ENCODE data around the gene RELL1.
"Not testable (repeated sequence)": the region's sequence is repeated elsewhere in the genome, so short reads cannot be mapped to it uniquely, and the experiment has no call there.

The RELL1 gene

DNA sequence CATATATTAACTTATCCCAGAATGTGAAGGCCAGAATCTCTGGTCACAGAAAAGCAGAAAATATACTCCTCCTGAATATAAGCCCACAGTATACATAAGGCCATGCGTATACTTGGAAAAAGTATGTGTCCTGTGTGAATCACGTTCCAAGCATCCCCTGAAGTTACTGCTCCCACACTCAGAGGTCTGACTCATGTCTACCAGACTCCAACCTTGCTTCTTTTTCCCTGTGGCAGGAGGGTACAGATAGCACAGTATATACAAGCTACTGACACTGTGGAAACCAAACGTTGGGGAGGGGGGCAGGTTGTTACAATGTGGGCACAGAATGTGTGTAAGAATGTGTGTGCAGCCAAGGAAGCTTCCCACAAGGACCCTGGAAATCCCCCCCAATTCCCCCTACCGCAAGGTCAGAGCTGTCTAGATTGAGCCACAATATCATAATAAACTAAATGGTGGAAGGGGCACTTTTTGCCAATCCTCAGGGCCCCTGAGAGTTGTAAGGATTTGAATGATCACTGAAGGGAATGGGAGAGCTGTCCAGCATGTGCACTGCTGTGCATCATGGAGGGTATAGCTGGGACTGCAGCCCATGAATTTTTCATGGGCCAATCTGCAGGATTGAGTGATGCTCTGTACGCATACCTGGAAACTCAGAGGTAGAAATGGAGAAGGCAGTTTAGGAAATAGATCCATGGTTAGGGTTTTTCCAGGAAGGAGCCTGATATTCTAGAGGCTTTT, 7.4 kb upstream of the RELL1 start:
- in situ Hi-C loops (cut with MboI; ENCODE audit: low sequenced_read_pairs), result no loop called here

DNA sequence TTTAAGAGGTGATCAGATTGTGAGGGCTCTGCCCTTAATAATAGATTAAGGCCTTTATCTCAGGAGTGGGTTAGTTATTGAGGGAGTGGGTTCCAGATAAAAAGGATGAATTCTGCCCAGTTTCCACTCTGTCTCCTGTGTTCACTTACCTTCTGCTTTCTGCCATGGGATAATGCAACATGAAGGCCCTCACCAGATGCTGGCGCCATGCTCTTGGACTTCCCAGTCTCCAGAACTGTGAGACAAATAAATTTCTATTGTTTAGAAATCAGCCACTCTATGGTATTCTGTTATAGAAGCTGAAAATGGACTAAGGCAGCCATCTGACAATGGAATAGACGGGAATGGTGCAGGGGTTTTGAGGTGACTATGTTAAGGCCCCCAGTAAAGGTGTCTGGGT, 6.9 kb upstream of the RELL1 start:
- in situ Hi-C loops (cut with MboI; ENCODE audit: low sequenced_read_pairs), result no loop called here

DNA sequence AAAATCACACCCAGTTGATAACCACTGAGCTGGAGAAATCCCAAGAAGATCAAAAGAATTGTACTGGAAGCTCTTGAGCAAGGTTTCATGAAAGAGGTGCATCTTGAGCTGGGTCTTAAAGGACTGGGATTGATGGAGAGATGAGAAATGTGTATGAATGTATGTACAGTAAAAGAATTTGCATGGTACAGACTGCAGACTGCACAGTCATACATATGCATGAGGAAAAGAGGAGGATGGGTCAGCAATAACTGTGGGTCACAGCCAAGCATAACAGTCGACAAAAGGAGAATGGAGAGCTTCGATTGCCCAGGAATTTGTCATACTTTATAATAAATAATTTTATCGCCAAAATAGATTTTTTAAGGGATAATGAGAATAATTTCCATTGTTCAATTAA, 4.8 kb upstream of the RELL1 start:
- in situ Hi-C loops (cut with MboI; ENCODE audit: low sequenced_read_pairs), result no loop called here

DNA sequence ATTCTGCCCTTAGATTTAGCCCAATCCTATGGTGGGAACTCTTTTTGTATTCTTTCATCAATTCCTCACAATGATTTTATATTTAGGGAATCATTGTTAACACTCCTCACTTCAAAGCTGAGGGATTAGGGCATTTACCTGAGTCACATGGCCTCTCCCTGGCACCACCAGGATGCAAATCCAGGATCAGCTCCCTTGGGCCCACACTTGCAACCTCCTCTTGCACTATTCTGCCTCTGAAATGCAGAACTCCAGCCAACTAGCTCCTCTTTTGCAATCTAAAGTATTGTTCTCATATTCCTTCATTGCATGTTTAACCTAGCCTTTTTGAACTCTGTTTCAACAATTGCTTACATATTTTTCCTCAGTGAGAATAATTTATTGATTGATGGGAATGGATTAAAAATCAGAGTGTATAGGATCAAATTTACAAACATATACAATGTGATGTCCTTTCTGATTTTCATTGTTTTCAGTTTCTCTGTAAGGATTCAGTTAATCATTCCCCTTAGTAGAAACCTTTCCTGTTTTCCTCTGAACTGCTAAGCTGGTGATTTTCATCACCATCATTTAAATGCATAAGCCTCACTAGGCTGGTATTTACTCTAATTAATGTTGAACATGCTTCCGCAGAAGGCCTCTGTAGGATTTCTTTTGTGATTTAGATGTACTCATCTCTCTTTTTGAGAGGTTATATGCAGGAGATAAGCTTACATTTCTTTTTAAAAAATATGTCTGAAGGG, 3.3 kb upstream of the RELL1 start:
- in situ Hi-C loops (cut with MboI; ENCODE audit: low sequenced_read_pairs), result no loop called here

DNA sequence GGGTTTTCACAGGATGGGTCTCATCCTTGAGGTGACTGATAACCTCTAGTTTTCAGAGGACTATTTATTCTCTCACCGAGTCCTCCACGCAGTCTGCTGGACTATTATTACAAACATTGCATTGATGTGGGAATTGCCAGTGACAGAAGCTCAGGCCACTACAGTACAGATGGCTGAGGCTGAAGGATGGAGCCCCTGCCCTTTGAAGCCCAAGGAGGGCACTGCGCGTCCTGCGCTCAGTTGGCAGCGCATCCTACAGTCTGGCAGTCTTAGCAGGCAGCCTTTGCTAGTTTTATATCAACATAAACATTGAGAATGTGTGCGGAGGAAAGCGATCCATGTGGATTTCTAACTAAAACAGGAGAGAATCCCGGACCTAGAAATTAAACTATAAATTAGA, 1.5 kb upstream of the RELL1 start:
- in situ Hi-C loops (cut with MboI; ENCODE audit: low sequenced_read_pairs), result no loop called here

DNA sequence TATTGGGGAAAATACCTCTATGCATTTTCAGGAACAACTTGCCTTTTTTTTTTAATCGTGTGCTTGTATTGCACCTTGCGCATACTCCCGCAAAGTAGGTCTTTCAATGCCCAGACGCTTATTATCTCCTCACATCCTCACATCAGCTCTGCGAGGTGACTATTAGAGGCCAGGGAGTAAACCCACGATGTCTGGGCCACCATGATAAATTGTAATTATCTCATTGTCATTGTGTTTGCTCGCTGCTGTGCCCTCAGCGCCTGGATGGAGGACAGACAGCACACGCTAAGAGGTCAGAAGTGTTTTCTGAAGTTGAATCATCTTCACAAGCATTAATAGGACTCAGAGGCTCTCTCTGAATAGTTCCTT, 1.0 kb upstream of the RELL1 start:
- in situ Hi-C loops (cut with MboI; ENCODE audit: low sequenced_read_pairs), result no loop called here

DNA sequence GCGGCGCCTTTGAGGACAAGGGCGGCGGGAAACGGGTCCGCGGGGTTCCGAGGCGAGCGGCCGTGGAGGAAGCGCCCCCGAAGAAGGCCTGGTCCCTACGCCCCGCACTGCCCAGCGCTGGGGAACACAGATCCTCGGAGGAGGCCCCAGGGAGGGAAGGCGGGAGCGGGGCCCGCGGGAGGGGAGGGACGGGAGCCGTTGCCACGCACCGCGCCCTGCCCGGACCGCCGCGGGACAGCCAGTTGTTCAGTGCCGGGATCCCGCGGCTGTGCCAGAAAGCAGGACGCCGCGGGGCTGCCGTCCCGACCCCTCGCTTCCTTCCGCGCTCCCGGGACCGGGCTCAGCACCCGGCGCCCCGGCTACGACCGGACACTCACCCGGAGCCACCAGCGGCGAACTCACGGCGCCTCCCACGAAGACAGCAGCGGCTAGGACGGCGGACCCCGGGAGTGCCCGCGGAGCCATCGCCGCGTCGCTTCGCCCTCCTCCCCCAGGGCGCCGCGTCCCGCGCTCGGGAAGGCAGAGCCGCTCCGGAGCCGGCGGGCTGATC, 278 bp downstream of the RELL1 start:
- in situ Hi-C loops (cut with MboI; ENCODE audit: low sequenced_read_pairs), result no loop called here

DNA sequence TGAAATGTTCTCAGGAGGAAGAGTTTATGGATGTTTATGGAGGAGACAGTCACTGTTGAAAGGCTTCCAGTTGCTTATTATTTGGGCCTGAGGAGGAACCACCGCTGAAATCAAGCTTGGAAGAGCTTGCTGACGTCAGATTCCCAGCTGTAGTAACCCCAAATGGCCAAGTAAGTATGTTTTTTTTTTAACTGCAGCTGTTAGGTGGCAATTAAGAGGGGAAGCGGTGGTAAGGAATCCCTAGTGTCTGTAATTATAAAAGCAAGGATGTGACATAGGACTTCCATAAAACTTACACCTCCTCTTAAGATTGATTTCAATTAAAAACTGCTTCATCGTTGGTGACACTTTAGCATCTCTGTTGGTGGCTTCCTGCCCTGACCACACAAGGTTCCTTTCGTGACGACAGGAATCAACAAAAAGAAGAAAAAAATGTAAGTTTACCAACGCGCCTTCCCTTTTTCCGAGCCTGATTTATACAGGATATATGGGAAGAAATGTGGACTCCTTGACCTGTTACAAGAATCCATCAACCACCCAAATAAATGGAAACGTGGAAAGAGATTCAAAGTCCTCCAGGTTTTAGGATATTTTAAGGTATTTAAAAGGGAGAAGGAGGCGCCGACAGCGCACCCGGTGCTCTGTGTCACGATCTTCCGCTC, 884 bp downstream of the RELL1 start:
- in situ Hi-C loops (cut with MboI; ENCODE audit: low sequenced_read_pairs), result no loop called here

DNA sequence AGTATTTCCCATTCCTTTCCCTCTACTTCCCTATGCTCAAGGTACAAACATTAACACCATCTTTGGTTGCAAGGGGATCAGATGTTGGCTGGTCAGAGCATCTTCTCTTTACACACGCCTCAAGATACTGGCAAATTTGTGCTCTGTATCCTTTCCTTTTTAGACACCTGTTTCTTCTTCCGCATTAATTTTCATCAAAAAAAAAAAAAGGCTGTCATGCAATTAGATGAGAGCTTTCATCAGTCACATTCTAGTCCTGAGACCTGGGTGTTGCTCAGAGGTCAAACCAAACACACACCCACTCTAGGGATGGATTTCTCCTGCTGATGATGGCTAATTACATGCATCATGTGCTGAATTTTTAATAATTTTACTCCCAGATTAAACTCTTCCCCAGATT, 2.0 kb downstream of the RELL1 start:
- in situ Hi-C loops (cut with MboI; ENCODE audit: low sequenced_read_pairs), result no loop called here

DNA sequence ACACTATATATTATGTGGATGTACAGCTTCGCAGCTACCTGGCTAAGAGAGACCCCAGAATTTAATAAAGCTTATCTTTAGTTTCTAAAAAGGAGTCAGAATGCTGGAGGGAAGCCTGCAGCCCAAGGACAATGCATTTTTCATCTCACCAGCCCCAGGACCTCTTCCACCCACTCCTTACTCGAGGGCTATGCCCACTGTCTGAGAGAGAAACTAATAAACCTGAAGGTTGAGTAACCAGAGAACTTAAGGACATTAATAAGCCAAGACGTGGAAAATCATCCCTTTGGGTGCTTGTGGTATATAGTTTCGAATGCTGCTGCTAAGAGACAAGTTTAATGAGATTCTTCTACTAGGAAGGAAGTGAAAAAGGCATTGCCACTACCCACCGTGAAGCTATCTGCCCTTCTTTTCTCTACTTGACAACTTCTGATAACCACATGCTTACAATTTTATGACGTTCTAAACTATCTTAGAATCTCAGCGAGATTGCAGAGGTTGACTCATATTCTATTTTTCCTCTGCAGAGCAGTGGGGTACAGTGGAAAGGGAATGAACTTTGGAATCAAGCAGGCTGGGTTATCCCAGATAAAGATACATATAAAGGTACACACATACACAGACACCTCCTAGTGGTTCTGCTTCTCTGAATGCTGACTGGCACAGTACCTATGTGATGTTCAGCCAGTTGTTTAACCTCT, 3.3 kb downstream of the RELL1 start:
- in situ Hi-C loops (cut with MboI; ENCODE audit: low sequenced_read_pairs), result no loop called here

DNA sequence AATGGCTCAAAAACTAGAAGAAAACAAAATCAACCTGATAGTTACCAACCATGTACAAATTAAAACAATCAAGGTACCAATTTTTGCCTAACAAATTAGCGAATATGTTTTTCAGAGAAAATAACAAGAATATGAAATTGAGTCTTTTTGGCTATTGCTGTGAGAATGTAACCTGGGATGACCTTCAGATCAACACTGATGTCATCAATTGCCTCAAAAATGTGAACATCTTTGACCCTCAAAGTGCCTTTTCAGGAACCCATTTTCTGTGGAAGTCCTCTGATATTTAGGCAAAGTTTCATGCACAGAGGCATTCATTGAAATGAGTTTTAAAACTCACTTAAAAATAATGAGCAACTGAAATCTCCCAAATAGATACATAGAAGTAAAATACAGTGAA, 6.1 kb downstream of the RELL1 start:
- in situ Hi-C loops (cut with MboI; ENCODE audit: low sequenced_read_pairs), result no loop called here

DNA sequence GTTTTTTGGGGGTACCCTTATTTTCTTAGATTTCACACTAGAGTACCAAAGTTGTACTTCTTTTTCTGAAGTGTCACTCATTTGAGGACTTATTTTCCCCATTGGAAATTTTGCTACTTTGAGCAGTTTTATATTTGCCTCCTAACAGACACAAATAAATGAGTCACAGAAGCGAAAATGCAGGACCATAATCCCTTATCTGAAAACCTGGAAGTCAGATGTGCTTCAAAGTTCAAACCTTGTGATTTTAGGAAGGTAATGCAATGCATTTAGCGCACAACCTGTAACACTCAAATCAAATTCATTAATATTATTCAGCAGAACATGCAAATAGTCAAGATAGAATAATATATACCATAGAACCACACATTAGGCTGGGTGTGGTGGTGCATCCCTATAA, 6.9 kb downstream of the RELL1 start:
- in situ Hi-C loops (cut with MboI; ENCODE audit: low sequenced_read_pairs), result no loop called here

DNA sequence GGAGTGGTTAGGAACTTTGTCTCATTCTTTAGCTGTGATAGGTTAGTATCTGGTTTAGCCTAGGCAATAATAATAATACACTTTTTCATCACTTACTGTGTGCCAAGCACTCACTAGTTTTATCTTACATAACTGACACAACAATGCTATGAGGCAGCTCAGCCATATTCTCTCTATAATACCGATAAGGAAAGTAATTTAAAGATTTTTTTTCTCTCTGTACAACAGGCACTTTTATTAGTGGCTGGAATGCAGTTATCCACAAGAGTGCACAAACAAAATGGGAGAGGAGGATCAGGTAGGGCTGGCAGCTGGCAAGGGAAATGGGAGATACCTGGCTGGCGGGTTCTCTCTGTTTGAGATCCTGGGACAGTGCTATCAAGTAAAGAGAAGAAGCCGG, 7.6 kb downstream of the RELL1 start:
- in situ Hi-C loops (cut with MboI; ENCODE audit: low sequenced_read_pairs), result no loop called here

DNA sequence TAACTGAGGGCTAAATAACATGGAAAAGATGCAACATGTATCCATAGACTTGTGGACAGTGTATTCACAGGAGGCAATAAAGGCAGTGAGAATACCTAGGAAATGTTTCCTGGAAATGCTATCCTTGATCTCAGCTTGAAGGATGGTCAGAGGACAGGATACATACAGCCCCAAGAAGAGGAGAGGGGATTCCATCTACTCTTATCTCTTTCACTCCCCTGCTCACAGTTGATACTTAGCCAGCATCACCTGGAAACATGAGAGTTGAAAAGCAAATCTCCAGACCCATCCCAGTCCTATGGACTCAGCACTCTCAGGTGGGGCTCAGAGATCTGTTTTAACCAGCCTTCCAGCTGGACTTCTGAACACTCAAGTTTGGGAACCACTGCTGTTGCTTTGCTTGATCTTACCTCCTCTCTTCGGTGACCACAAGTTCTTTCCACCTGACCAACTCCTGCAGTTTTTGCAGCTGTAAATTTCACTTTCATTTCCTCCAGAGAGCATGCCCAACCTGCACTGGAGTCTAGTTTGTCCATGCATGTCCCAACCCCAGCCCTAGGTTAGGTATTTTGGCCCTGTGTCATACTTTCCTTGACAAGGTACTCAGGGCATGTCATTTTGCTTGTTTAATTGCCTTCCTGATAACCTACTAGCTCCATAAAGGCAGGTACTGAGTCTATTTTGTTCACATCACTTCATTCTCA, 10.4 kb downstream of the RELL1 start:
- in situ Hi-C loops (cut with MboI; ENCODE audit: low sequenced_read_pairs), result no loop called here

DNA sequence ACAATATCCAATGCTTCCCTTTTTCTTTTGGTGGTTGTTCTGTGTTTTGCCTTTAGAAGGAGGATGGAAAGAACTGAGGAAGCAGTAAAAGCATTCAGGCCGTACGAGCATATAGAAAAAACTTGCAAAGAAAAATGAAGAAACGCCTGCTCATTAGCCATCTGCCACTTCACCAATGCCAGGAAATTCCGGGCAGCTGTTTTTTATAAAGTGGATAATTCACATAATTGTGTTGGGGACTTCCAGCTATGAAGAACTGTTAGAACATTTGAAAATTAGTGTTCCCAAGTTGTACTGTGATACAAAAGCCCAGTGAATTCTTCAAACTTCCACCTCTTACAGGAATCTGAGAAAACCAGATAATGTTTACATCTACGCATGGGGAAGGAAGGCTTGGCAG, 11.7 kb downstream of the RELL1 start:
- in situ Hi-C loops (cut with MboI; ENCODE audit: low sequenced_read_pairs), result no loop called here

DNA sequence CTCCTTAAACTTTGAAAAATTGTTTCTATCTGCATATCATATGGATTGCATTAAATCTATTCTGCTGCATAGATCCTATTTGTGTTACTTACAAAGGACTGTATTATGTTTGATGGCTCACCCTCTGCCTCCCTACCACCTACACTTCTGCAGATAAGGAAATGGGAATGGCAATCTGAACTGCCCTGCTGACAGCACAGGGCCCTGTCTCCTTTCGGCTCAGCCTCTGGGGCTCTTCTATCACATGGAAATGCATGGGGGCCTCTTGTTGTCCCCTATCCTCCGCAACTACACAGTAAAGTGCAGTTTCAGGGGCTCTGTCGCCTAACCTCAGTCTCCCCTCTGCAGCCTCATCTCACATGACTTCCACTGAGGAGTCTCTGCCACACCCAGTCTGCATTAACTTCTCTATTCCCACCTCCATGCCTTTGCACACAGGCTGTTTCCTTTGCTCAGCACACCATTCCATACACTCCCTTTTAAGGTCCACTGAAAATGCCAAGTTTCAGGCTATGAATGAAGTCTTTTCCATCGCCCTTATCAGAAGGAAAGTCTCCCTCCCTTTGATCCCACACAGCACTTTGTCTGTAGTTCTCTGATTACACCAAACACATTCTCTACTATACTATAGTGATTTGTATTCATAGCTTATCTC, 12.5 kb downstream of the RELL1 start:
- in situ Hi-C loops (cut with MboI; ENCODE audit: low sequenced_read_pairs), result no loop called here

DNA sequence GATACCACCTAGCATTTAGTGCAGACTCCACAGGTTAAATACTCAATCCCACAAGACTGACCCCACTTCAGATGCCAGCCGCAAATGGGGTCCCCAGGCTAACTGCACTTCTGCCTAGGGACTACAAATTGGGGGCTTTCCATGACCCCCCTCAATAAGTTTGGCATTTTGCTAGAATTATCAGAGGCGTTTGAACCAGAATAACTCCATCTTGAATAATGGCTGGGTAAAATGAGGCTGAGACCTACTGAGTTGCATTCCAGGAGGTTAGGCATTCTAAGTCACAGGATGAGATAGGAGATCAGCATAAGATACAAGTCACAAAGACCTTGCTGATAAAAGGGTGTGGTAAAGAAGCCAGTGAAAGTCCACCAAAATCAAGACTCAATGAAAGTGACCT, 15.1 kb downstream of the RELL1 start:
- in situ Hi-C loops (cut with MboI; ENCODE audit: low sequenced_read_pairs), result no loop called here

DNA sequence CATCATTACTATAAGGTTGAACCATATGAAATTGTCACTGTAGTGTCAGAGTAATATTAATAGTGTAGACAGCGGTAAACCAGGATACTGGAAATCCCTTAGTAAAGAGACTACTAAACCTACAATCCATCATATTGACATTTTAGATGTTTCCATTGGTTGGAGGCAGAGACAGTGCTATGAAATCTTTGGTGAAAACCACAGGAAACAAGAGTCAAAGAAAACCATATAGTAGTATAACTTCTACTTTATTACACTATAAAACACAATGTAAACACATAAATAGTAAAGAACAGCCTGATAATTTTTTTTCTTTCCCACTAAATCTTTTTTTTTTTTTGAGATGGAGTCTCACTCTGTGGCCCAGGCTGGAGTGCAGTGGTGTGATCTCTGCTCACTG, 15.9 kb downstream of the RELL1 start:
- in situ Hi-C loops (cut with MboI; ENCODE audit: low sequenced_read_pairs), result no loop called here

DNA sequence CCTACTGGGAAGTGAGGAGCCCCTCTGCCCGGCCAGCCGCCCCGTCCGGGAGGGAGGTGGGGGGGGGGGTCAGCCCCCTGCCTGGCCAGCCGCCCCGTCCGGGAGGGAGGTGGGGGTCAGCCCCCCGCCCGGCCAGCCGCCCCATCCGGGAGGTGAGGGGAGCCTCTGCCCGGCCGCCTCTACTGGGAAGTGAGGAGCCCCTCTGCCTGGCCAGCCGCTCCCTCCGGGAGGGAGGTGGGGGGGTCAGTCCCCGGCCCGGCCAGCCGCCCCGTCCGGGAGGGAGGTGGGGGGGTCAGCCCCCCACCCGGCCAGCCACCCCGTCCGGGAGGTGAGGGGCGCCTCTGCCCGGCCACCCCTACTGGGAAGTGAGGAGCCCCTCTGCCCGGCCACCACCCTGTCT, 17.1 kb downstream of the RELL1 start:
- in situ Hi-C loops (cut with MboI; ENCODE audit: low sequenced_read_pairs), result not testable (repeated sequence)

Measured in HL-60/S4 treated with phorbol 12-myristate 13-acetate at 8.2 ng/mL for 4 days and 3 days (cell line).